WERI-Rb-1 (cell line): Measurements from ENCODE around the gene LOXHD1.

ENCODE experiments used
- DNase-seq: peaks from one replicate; pipeline ENCODE4 v3.0.0-alpha.2; 2020
- H3K27ac ChIP-seq: fragments of 250-450 bp; sonication (Bioruptor Pico); 2 replicates; pipeline ENCODE4 v1.5.1; 2020; ENCODE audit warnings: mild to moderate bottlenecking, moderate library complexity
- H3K27me3 ChIP-seq: fragments of 250-450 bp; sonication (Bioruptor Pico); 2 replicates; pipeline ENCODE4 v1.5.1; 2021; ENCODE audit warnings: mild to moderate bottlenecking, low read depth, moderate library complexity; ENCODE audit not compliant: insufficient read depth, severe bottlenecking
- H3K36me3 ChIP-seq: fragments of 250-450 bp; sonication (Bioruptor Pico); 2 replicates; pipeline ENCODE4 v1.5.1; 2020; ENCODE audit warnings: mild to moderate bottlenecking, moderate library complexity
- H3K4me3 ChIP-seq: 2 replicates; pipeline ENCODE4 v1.5.1; 2011; ENCODE audit warnings: low read depth, mild to moderate bottlenecking, control low read depth, low read length
- H3K9me3 ChIP-seq: fragments of 250-450 bp; sonication (Bioruptor Pico); 2 replicates; pipeline ENCODE4 v1.5.1; 2021; ENCODE audit warnings: mild to moderate bottlenecking, moderate library complexity; ENCODE audit not compliant: severe bottlenecking
- TF ChIP-seq, protein P1 (sequence below): IDR thresholded peaks from 2 replicates; pipeline ENCODE4 v1.5.1; 2011; ENCODE audit warnings: low read depth, mild to moderate bottlenecking, control low read depth, inconsistent platforms, low read length

The LOXHD1 gene

DNA sequence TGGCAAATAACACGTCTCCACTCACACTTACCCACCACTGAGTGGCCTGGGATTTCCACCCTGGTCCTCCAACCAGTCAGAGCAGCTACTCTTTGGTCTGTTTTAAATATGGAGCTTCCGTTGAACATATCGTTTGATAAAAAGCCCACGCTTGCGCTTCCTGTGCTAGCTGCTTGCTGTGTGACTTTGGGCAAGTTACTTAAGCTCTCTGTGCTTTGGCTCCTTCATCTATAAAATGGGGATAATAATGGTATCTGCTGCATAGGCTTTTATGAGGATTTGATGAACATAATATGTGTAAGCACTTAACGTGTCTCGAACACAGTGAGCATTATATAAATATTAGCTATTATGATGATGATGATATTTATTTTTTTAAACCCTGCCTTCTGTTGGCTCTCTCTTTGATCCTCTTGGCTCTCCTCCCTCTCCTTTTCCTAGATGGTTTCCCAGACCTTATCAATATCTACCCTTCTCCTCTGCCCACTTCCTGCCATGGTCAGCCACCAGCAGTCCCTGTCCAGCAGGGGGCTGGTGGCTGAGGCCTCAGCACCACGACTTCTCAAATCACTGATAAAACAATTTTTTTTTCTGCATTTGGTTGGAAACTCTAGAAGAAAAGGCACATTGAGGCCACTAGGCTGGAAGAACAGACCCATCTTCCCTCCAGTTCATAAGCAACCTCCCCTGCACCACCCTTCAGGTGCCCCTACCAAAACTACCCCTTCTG, 191.9 kb downstream of the LOXHD1 start:
- Histone ChIP-seq H3K27ac (no peak overlapping the region), H3K27me3 (no peaks in the 10 kb centered on the region), H3K4me3 (no peak overlapping the region), H3K36me3 (no peaks in the 10 kb centered on the region), H3K9me3 (no peaks in the 10 kb centered on the region)
- TF ChIP-seq, protein P1, sequence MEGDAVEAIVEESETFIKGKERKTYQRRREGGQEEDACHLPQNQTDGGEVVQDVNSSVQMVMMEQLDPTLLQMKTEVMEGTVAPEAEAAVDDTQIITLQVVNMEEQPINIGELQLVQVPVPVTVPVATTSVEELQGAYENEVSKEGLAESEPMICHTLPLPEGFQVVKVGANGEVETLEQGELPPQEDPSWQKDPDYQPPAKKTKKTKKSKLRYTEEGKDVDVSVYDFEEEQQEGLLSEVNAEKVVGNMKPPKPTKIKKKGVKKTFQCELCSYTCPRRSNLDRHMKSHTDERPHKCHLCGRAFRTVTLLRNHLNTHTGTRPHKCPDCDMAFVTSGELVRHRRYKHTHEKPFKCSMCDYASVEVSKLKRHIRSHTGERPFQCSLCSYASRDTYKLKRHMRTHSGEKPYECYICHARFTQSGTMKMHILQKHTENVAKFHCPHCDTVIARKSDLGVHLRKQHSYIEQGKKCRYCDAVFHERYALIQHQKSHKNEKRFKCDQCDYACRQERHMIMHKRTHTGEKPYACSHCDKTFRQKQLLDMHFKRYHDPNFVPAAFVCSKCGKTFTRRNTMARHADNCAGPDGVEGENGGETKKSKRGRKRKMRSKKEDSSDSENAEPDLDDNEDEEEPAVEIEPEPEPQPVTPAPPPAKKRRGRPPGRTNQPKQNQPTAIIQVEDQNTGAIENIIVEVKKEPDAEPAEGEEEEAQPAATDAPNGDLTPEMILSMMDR: peak; percentile 62
- DNase-seq: no peak

DNA sequence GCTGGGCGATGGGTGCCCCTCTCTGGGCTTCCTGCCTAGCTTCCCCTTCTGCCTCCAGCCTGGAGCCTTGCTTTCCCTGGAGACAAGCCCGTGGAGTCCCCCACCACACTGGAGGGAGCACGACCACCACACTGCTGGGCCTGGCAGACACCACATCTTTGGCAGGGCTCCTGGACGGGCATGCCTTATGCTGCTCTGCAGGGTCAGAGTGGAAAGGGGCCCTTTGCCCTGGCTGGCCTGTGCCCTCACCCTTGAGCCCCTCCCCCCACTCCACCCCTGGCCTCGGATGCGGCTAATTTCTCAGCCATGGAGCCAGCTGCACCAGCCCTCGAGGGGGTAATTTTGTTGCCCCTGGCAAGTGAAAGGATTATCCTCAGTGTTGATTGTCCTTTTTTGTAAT, 194.5 kb downstream of the LOXHD1 start:
- peak; percentile 66 for DNase-seq
- H3K36me3 ChIP-seq: no peaks in the 10 kb centered on the region
- peak overlapping the region; percentile 12 for H3K27ac ChIP-seq
- TF ChIP-seq, protein P1: no peak
- no peak overlapping the region for H3K4me3 ChIP-seq
- H3K9me3 ChIP-seq: no peaks in the 10 kb centered on the region
- no peaks in the 10 kb centered on the region for H3K27me3 ChIP-seq

DNA sequence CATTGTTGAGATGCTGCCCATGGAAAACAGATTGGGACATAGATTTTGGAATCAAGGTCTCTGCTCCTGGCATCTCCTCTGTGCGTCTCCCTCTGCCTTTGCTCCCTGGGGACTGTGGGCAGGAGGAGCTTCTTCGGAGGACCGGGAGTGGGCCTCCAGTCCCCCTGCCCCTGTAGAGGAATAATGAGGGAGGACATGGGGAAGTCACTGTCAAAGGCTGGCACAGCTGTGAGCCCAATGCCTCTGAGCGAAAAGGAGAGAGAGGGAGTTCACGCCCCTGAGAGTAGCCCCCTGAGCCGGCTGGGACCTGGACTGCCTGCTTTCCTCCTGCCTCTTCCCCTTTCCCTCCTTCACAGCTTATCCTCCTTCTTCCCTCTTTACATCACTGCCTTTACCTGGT, 195.0 kb downstream of the LOXHD1 start:
- TF ChIP-seq, protein P1: no peak
- Histone ChIP-seq H3K4me3 (no peak overlapping the region), H3K27ac (no peak overlapping the region), H3K36me3 (no peaks in the 10 kb centered on the region), H3K9me3 (no peaks in the 10 kb centered on the region), H3K27me3 (no peaks in the 10 kb centered on the region)
- DNase-seq: no peak

DNA sequence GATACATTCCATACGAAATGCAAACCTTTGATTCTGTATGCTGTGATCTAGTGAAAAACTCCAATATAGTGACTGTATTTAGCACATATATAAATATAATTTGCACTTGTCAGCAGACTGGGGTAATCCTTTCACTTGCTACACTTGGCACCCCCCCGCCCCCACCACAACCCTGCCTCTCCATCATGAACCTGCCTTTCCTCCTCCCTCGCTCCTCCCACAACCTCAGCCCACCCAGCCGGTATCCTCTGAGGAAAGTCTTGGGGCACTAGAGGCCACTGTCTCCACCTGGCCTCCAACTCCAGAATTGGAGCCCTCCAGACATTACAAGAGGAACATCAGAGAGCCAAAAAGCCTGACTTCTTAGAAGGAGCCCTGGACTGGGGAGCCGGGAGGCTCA, 196.3 kb downstream of the LOXHD1 start:
- Histone ChIP-seq H3K4me3 (no peak overlapping the region), H3K9me3 (no peaks in the 10 kb centered on the region), H3K27me3 (no peaks in the 10 kb centered on the region), H3K27ac (no peak overlapping the region), H3K36me3 (no peaks in the 10 kb centered on the region)
- TF ChIP-seq, protein P1: no peak
- DNase-seq: no peak

DNA sequence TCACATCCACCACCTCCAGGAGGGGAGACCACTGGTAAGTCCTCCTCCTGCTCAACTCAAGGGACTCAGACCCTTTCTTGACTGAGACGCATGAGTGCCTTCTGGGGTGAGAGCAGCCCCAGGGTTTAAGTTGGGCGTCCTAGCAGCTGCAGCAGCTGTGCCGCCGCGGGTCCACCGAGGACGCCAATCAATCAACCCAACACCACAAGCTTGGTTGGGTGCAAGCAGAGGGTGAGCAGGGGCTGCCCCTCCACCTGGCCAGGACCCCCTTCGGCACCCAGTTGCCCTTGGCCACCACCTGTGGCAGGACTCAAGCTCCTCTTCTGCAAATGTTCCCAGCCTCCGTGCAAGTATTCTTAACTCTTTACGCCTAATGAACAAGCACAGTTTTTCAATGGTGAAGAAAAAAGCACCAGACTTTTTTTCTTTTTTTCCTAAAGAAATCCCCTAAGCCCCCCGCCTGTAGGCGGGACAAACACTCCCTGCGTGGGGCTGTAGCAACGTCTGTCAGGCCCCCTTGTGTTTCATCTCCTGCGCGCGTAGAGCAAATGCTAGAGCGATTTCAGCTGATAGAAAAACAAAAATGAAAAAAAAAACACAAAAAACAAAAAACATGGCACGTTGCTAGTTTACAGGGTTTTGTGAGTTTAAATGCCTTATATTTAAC, 197.1 kb downstream of the LOXHD1 start:
- TF ChIP-seq, protein P1: no peak
- Histone ChIP-seq H3K27ac (no peak overlapping the region), H3K9me3 (no peaks in the 10 kb centered on the region), H3K27me3 (no peaks in the 10 kb centered on the region), H3K36me3 (no peaks in the 10 kb centered on the region), H3K4me3 (no peak overlapping the region)
- no peak for DNase-seq

DNA sequence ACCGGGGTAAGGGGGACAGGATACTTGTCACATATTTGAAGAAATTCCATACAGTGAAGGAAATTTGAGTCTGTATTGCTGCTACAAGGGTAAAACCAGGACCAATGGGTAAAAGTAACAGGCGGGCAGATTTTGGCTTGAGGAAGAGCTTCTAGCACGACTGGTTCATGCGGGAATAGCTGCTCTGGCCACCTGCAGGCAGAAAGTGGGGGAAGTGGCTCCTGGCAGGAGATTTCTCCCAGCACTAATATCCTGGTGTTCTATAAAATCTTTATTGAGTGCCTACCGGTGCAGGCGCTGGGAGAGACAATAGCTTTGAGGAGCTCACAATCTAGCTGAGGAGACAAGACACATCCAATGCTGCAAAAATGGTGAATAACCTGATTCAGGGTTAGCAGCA, 198.5 kb downstream of the LOXHD1 start:
- DNase-seq: no peak
- Histone ChIP-seq H3K36me3 (no peaks in the 10 kb centered on the region), H3K27ac (no peak overlapping the region), H3K4me3 (no peak overlapping the region), H3K9me3 (no peaks in the 10 kb centered on the region), H3K27me3 (no peaks in the 10 kb centered on the region)
- TF ChIP-seq, protein P1: 0 out of 2 replicates have a peak, but pooled peaks have one; percentile 4
